Gastroesophageal sphincter (tissue), 4 donors: ENCODE data around the gene LSMEM2. TPM values are rescaled to one million over a fixed set of nuclear protein-coding genes. Genes with fewer than 3 reads are reported as not detected.

Experiments used
- ATAC-seq: fragments of 150-250 bp; one replicate; pipeline ENCODE4 v1.9.1; 2016; ENCODE audit warnings: mild to moderate bottlenecking, moderate library complexity
- H3K27ac ChIP-seq, 4 donors: fragments of 200-600 bp; sonication (generic) in 3 of 4; 1 replicate in 3 of 4; 2 replicates in 1 of 4; pipeline ENCODE4 v1.5.1; 2016 to 2019
- H3K27me3 ChIP-seq: fragments of 200-600 bp; sonication (generic); one replicate; pipeline ENCODE4 v1.5.1; 2019
- H3K36me3 ChIP-seq, 2 donors: fragments of 200-600 bp; sonication (generic); one replicate each; pipeline ENCODE4 v1.5.1; 2019; ENCODE audit warnings: control low read depth in 1 of 2
- H3K4me1 ChIP-seq, 3 donors: fragments of 200-600 bp; sonication (generic); 1 replicate in 2 of 3; 2 replicates in 1 of 3; pipeline ENCODE4 v1.5.1; 2016 to 2019; ENCODE audit warnings: control low read depth in 2 of 3
- H3K4me3 ChIP-seq, 2 donors: fragments of 200-600 bp; sonication (generic); one replicate each; pipeline ENCODE4 v1.5.1; 2019; ENCODE audit warnings: mild to moderate bottlenecking in 1 of 2, moderate library complexity in 1 of 2
- H3K9me3 ChIP-seq, 3 donors: fragments of 200-600 bp; sonication (generic); one replicate each; pipeline ENCODE4 v1.5.1; 2017 to 2019; ENCODE audit warnings: control low read depth in 2 of 3
- EP300 ChIP-seq: sonication (generic); formaldehyde crosslinking; IDR thresholded peaks from one replicate; pipeline ENCODE4 v1.6.1; 2017; ENCODE audit warnings: antibody characterized with exemption, mild to moderate bottlenecking
- POLR2A ChIP-seq, 2 donors: fragments of 450-650 bp; IDR thresholded peaks; one replicate each; pipeline ENCODE4 v1.6.1; 2017; ENCODE audit warnings: antibody characterized with exemption in 2 of 2, mild to moderate bottlenecking in 2 of 2, moderate library complexity in 1 of 2
- POLR2AphosphoS5 ChIP-seq: sonication (generic); formaldehyde crosslinking; IDR thresholded peaks from one replicate; pipeline ENCODE4 v1.6.1; 2017; ENCODE audit warnings: antibody characterized with exemption
- WGBS, 2 donors: methylation state at CpG; one replicate each; pipeline ENCODE4 v1.1.5; 2018; ENCODE audit warnings: low coverage in 1 of 2; 5-methylcytosine and 5-hydroxymethylcytosine counted together
- total RNA-seq, 4 donors: library from RNA; depleted of rRNA; stranded (reverse); fragments of >200 nt; gene quantifications; one replicate each; pipeline ENCODE4 v1.1.0, GENCODE V29; 2016
- TF ChIP-seq, protein P1 (sequence below), 4 experiments: fragments of 200-600 bp in 2 of 4; fragments of 450-650 bp in 2 of 4; sonication (generic) in 1 of 4; IDR thresholded peaks; one replicate each; pipeline ENCODE4 v1.5.1; 2017 to 2019; ENCODE audit warnings: antibody characterized with exemption in 4 of 4, mild to moderate bottlenecking in 2 of 4, moderate library complexity in 2 of 4

LSMEM2 gene
- total RNA-seq, 4 donors from 2014 or later = not detected

DNA sequence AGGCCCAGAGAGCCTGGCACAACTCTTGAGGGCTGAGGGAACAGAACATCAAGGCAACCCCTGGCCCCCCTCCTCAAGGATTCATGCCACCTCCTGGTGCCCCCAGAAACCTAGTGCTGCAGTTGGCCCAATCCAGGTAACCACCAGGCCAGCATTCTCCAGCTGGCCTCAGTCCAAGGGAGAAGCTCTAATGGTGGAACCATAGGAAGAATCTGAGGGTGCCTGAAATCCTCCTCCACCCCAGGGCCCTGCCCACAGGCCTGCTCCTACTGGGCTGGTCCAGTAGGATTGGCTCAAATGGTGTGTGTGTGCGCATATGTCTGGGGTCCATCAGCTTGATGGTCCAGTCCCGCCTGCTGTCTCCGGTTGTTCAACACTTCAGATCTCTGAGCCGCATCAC lies 35.9 kb downstream of the LSMEM2 start:
- H3K9me3 ChIP-seq = no peaks in the 10 kb centered on the region
- peaks cover 0 to 35% (median 19%) of the 10 kb centered on the region in 3 donors for H3K4me1 ChIP-seq
- no peaks in the 10 kb centered on the region for H3K27me3 ChIP-seq
- WGBS, 2 donors = 96% methylated on average over 4 of the region's 4 CpGs; no CpG with 5 or more reads in 1 of the 2 donors
- H3K4me3 ChIP-seq = no peak overlapping the region
- peaks cover 0 to 53% of the 10 kb centered on the region in 2 donors for H3K36me3 ChIP-seq
- ATAC-seq = peak; percentile 20
- peak overlapping the region in 2 of 4 donors; percentile 11 to 35 for H3K27ac ChIP-seq
- TF ChIP-seq, protein P1, sequence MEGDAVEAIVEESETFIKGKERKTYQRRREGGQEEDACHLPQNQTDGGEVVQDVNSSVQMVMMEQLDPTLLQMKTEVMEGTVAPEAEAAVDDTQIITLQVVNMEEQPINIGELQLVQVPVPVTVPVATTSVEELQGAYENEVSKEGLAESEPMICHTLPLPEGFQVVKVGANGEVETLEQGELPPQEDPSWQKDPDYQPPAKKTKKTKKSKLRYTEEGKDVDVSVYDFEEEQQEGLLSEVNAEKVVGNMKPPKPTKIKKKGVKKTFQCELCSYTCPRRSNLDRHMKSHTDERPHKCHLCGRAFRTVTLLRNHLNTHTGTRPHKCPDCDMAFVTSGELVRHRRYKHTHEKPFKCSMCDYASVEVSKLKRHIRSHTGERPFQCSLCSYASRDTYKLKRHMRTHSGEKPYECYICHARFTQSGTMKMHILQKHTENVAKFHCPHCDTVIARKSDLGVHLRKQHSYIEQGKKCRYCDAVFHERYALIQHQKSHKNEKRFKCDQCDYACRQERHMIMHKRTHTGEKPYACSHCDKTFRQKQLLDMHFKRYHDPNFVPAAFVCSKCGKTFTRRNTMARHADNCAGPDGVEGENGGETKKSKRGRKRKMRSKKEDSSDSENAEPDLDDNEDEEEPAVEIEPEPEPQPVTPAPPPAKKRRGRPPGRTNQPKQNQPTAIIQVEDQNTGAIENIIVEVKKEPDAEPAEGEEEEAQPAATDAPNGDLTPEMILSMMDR (IDR thresholded peaks at IDR 0.05) = no peak
- no peak for TF ChIP-seq POLR2A (IDR thresholded peaks at IDR 0.05)

DNA sequence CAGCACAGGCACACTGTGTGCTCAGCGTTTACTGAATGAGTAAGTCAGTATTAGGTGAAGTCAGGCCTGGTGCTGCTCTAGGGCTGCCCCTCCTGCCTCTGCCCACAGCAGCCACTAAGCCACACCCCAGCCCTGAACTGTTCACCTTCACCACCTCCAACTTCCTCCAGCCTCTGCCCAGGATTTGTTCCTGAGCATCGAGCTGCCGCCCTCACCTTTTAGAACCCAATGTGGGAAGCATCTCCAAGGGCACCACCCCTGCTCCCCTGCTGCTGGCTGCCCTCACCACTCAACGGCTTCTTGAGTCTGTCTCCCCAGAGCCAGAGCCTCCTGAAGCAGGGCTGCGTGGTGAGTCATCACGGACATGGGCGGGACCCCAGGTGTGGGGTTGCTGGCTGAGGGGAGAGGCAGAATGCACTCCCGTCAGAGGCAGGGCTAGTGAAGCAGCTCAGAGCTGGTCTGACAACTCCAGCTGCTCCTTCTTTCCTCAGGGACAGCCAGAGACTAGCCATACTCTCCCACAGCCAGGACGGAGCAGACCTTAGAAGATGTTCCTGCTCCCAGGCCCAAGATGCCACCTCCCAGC lies 37.9 kb downstream of the LSMEM2 start:
- WGBS, 2 donors = 59 to 60% methylated on average over 2 of the region's 9 CpGs
- Histone ChIP-seq H3K4me3 (no peak overlapping the region), H3K9me3 (no peaks in the 10 kb centered on the region), H3K4me1 (peaks cover 0 to 48% (median 29%) of the 10 kb centered on the region in 3 donors), H3K36me3 (peaks cover 0 to 54% of the 10 kb centered on the region in 2 donors), H3K27me3 (no peaks in the 10 kb centered on the region), H3K27ac (peak overlapping the region in 3 of 4 donors; percentile 7 to 24 (median 14))
- ATAC-seq = no peak
- TF ChIP-seq EP300 = no peak
- no peak for TF ChIP-seq POLR2AphosphoS5
- TF ChIP-seq, protein P1 (IDR thresholded peaks at IDR 0.05) = no peak
- no peak for TF ChIP-seq POLR2A (IDR thresholded peaks at IDR 0.05)

DNA sequence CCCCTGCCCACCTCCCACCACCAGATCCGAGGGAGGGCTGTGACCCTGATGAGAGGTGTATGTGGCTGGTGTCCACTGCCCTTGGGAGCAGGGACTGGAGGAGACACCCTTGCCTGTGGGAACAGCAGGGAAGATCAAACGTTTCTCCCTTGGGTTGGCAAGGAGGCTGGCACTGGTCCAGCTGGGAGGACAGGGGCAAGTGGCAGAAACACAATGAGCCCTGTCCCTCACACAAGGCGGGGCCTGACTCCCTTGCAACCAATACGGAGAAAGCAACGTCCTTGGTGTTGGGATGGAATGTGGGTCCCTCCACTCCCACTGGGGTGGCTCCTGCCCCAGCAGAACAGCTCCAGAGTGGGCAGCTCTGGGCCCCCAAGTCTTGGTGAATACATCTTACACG lies 38.4 kb downstream of the LSMEM2 start:
- Histone ChIP-seq H3K4me3 (peak overlapping the region in 1 of 2 donors; percentile 89), H3K36me3 (peaks cover 0 to 54% of the 10 kb centered on the region in 2 donors), H3K27ac (peak overlapping the region in 3 of 4 donors; percentile 7 to 24 (median 14)), H3K27me3 (no peaks in the 10 kb centered on the region), H3K4me1 (peaks cover 0 to 53% (median 34%) of the 10 kb centered on the region in 3 donors), H3K9me3 (no peaks in the 10 kb centered on the region)
- no peak for ATAC-seq
- TF ChIP-seq POLR2AphosphoS5 (no peak), EP300 (no peak), POLR2A (IDR thresholded peaks at IDR 0.05) (no peak)
- TF ChIP-seq, protein P1 (IDR thresholded peaks at IDR 0.05) = no peak
- no CpG with 5 or more reads among the region's 6 CpGs for WGBS, 2 donors

DNA sequence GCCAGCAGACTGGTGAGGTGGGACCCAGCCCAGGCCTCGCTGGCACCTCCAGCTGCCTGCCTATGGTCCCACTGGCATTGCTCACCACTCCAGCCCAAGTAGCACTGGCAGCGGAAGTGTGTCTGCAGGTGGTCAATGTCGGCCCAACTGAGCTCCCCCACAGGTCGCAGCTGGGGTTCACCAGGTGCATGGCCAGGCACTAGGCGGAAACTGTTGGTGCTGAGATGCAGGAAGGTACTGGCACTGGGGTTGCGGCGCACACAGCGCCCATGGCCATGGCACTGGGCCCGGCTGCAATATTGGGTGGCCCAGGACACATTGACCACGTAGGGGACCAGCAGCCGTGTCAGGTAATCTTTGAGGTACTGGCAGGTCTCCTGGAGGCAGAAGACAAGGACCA lies 39.3 kb downstream of the LSMEM2 start:
- no peak for ATAC-seq
- Histone ChIP-seq H3K27me3 (no peaks in the 10 kb centered on the region), H3K27ac (peak overlapping the region in 3 of 4 donors; percentile 7 to 24 (median 10)), H3K9me3 (no peaks in the 10 kb centered on the region), H3K36me3 (peaks cover 0 to 54% of the 10 kb centered on the region in 2 donors), H3K4me3 (peak overlapping the region in 1 of 2 donors; percentile 89), H3K4me1 (peaks cover 0 to 62% (median 40%) of the 10 kb centered on the region in 3 donors)
- TF ChIP-seq POLR2AphosphoS5 = no peak
- no peak for TF ChIP-seq POLR2A (IDR thresholded peaks at IDR 0.05)
- TF ChIP-seq EP300 = no peak
- TF ChIP-seq, protein P1 (IDR thresholded peaks at IDR 0.05) = no peak
- WGBS, 2 donors = 67% methylated on average over 2 of the region's 11 CpGs; no CpG with 5 or more reads in 1 of the 2 donors

DNA sequence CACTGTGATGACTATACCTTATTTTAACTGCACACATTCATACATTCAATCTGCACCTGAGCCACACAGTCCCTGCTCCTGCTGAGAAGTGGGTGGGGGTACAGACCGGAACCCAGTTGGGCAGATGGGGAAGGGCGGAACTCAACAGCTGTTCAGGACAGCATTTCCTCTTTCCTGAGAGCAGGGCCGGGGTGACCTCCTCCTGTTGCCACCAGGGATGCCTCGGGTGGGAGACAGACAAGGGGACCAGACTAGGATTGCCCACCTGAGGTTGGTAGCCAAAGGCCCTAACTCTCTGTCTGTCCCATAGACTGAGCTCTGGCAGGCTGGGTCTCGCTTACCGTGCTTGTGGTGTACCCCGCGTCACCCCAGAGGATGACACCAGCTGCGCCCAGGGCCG lies 39.7 kb downstream of the LSMEM2 start:
- Histone ChIP-seq H3K27ac (peak overlapping the region in 2 of 4 donors; percentile 10 to 97), H3K4me1 (peaks cover 0 to 67% (median 40%) of the 10 kb centered on the region in 3 donors), H3K27me3 (no peaks in the 10 kb centered on the region), H3K9me3 (no peaks in the 10 kb centered on the region), H3K36me3 (peaks cover 0 to 54% of the 10 kb centered on the region in 2 donors), H3K4me3 (peak overlapping the region in 1 of 2 donors; percentile 89)
- WGBS, 2 donors = no CpG with 5 or more reads among the region's 10 CpGs
- TF ChIP-seq EP300 = no peak
- TF ChIP-seq, protein P1 (IDR thresholded peaks at IDR 0.05) = no peak
- no peak for TF ChIP-seq POLR2A (IDR thresholded peaks at IDR 0.05)
- TF ChIP-seq POLR2AphosphoS5 = no peak
- no peak for ATAC-seq
